NCI-H526 (cell line): Measurements from ENCODE around the gene TMEM204.
A peak's percentile ranks its signal among the peaks of the same experiment; 100 is the strongest.

Source experiments
- DNase-seq, 2 experiments: peaks; one replicate each; lab custom pipeline; 2025; lab: John Stamatoyannopoulos, UW

TMEM204 gene

DNA sequence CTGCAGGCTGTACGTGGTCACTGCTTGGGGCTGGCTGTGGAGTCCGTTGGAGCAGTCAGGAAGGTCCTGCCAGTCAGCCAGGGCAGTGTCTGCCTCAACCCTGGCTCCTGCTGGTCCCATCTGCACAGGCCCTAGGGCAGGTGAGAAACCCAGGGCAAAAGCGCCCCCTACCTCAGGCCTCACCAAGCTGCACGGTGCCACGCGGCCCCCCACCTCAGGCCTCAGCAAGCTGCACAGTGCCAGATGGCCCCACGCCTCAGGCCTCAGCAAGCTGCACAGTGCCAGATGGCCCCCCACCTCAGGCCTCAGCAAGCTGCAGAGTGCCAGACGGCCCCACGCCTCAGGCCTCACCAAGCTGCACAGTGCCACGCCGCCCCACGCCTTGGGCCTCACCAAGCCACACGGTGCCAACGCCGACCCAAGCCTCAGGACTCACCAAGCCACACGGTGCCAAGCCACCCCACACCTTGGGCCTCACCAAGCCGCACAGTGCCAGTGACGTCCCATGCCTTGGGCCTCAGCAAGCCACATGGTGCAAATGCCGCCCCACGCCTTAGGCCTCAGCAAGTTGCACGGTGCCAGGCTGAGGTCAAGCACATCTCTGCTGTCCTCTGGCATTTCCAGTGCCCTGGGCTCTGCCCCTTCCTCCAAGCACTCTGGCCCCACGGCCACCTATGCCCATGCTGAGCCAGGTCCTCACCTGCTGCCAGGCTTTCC, 5.5 kb downstream of the TMEM204 start:
- DNase-seq = peak in 1 of 2 experiments; percentile 24

DNA sequence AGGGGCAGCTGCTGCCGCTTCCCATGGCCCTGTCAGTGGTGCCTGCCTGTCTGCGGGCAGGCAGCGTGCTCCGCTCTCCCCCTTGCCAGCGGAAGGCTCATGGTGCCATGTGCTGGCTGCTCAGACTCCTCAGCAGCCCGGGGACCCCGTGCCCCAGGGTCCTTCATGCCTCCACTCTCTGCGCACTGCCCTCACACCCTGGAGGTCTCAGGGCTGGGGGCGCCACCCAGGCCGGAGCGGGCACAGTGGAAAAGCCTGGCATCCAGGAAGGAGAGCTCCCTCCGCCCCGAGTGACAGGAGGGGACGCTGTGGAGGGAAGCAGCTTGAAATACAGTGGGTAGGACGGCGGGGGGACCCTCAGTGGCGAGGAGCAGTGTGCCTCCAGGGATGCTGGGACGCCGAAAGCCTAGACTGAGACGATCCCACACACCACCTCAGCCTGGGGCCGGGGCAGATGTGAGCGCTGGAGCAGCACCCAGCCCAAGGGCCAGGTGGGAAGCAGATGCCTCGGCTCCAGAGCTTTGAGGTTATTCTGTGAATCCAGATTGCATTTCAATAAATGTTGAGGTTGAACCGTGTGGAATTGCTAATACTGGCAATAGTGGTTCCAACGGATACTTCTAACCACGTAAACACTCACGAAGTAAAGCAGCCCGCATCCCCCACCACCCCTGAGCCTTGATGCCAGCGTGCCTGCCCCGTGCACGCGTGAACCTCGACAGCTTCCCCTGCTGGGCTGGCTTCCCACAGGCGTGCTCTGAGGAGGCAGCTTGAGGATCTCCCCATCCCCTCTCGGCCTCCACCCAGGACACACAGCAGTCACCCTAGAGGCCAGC, 6.5 kb downstream of the TMEM204 start:
- no peak for DNase-seq

DNA sequence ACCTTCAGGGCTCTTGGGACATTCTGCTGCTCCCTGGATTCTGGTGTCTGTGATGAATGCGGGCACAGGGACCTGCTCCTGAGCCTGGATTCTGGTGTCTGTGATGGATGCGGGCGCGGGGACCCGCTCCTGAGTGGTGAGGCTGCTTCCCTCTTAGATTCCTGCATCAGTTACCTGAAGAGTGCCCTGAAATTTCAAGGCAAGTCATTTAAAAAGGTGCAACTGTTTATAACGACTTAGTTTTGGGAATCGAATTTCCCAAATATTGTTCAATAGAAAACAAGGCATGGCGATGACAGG, 7.0 kb downstream of the TMEM204 start:
- no peak for DNase-seq

DNA sequence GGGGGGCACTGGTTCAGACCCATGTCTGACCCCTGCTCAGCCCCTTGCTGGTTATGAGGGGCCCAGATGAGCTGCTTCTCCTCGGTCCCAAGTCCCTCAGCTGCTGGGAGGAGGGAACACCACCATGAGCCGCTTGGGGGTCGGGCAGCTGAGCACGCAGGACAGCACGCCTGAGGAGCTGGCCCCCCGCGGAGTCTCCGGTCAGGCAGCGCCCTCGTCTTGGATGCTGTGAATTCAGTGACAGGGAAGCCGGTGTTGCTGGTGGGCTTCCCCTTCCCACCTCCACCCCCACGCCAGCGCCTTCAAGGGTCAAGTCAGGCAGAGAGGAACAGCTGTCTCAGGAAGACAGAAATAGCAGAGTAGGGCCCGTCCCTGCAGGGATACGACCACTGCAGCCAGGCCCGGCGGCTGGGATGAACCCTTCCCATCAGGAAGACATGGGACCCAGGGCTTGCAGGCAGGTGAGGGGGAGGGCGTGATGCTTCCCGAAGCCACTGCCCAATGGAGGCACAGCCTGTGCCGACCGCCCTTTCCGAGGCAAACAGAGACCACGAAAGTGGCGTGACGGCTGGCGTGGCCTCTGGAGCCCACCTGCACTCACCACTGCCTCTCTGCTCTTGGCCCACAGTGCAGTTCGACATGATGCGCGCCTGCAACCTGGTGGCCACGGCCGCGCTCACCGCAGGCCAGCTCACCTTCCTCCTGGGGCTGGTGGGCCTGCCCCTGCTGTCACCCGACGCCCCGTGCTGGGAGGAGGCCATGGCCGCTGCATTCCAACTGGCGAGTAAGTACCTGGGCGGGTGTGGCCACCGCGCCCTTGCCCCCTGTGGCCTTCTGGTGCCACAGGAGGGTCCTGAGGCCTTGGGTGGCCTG, 8.1 kb downstream of the TMEM204 start:
- no peak for DNase-seq

DNA sequence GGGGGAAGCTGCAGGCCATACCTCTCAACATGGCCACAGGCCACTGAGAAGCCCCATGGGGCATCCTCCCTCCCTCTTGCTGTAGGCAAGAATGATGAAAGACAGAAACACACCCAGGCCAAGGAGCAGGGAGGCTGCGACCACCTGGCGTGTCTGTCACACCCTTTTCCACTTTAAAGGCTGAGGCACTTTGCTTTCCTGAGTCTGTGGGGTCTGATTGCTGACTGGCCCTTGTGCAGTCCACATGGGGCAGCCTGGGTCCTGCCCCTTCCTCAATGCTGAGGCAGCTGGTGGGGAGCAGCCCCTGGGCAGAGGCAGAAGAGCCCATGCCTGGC, 8.7 kb downstream of the TMEM204 start:
- no peak for DNase-seq

DNA sequence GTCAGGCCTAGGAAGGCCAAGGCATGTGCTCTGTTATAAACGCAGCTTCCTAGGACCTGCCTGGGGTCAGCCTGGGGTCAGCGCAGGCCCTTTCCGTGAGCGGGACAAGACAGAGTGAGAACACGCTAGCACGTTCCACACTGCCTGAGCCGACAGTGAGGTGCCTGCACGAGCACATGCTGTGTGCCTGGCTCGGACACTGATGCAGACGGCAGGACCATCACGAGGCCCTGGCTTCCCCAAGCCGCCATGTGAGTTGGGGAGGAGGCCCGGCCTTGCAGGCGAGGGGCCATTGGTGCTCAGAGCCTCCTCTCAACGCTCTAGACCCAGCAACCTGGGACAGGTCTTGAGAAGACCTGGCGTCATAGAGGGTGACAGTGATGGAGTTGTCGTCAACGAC, 9.1 kb downstream of the TMEM204 start:
- no peak for DNase-seq

DNA sequence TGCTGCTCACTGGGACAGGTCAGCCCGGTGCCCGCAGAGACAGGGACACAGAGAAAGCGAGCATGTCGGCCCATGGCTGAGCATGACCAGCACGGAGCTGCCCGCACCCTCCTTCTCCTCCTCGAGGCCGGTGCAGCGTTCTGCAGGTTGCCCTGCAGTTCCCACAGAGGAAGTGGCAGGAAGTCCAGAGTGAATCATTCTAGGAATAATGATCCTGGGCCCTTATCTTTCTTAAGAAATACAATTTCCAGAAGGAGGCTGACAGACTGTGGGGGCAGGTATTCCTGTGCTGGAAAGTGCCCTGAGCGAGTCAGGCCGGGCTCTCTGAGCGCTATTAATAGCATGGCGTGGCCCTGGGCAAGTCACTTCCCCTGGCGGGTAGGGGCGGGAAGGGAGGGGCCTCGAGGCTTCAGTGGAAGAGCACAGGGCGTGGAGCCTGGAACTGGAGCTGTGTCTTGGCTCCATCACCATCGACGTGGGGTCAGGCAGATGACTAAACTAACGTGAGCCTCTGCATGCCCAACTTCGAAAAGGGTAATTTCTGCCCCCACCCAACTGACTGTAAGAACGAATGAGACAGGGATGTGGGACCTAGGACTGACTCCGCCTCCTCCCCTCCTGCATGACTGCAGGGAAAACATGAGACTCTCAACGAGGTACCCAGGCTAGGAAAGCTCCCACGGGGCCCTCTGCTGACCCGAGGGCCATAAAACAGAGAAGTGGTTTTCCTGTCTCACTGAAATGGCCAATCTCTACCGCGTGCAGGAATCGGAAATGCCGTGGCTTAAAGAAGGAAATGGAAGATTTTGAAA, 9.8 kb downstream of the TMEM204 start:
- peak in 1 of 2 experiments; percentile 15 for DNase-seq

DNA sequence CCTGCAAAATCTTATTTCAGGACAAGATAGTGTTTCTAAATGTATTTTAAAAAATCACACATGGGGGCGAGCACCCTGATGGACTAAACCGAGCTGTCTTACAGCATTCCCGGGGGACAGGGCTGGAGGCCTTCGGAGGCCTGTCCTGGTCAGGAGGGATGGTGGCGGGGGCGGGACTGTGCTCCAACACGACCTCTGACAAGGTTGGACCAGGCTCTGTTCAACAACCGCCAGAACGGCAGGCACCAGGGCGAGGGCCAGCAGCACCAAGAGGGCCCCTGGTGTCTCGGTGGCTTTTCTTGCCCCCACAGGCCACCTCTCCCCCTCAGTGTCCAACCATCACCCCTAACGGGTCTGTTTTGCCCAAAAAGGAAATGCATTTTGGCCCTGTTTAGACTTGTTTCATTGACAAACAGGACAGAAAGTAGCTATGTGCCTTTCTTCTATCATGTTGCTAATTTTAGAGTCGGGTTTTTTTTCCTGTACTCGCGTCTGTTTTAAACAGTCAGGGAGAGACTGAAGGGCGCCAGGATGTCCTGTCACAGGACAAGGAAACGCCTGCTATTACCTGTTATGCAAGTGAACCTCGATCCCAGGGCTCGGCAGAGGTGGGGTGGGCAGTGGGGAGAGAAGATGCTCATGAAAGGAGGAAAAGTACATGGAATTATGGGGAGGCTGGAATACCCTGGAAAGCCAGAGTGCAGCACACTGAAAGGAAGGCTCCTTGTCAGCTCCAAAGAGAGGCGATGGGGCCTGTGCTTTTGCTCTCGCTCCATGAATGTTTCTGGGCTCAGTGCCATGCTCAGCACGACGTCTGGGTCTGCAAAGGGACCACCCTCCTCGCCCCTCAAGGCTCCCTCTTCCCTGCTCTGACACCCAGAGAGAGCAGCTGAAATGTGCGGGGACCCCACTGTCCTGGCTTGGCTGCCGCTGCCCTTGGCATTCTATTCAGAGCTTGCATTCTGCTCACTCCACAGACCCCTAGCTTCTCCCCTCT, 11.9 kb downstream of the TMEM204 start:
- no peak for DNase-seq

DNA sequence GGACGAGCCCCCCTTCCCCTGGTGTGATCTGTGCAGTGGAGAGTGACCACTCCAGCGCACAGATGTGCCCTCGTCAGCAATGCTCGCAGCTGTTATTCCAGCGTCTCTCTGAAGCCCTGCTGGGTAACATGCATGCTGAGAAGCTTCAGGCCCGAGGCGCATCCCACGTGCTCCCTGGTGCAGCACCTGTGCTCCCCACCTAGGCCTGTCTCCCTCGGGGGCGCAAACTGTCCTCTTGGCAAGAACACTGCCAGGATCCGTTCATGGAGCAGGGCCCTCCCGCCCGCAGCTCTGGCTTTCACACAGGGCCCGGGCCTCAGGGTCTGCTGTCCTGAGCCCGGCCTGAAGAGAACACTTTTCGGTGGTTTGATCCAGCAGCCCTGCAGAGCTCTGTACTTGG, 13.0 kb downstream of the TMEM204 start:
- DNase-seq = no peak

DNA sequence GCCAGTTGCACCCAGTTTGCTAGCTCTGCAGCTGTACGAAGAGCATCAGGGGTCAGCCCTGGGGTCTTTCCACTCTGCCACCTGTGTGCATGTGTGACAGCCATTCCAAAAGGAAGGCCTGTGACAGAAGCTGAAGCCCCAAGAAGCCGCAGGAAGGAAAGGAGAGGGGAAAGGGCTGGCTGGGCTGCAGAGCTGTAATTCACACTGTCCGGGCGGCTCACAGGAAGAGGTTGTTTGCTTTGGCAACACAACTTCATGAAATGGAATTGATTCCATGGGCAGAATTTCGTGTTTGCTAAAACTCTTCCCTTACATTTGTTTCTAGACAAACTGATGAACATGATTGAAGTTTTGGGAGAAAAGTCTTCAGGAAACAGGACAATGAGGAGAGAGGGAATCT, 14.8 kb downstream of the TMEM204 start:
- DNase-seq = no peak

DNA sequence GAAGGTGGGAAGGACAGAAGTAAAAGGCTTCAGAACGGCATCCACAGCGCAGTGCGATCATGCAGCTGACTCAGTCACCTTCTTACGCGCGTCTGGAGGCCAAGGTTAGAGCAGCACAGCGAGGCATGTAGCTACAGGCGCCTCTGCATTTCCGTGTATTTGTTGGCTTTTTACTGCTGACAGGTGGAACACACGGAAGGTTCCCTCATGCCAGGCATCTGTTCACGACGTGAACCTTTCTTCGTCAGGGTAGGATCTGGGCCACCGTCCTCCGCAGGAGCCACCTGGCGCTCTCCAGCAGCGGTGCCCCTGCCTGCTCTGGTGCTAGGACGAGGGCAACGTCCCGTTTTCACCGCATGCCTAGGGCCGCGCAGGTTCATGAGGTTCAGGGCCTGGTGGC, 15.3 kb downstream of the TMEM204 start:
- no peak for DNase-seq

DNA sequence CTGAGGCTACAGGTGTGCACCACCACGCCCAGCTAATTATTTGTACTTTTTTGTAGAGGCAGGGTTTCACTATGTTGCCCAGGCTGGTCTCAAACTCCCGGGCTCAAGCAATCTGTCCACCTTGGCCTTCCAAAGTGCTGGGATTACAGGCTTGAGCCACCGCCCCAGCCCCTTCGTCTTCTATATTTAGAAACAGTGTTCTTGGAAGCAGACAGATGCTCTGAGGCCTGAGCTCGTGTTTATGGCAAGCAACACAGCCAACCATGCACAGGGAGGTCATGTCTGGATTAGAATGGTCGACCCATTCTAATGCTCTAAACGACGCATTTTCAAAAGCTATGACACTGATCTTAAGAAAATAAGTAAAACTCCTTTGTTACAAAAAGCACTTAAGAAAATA, 16.6 kb downstream of the TMEM204 start:
- DNase-seq = no peak

DNA sequence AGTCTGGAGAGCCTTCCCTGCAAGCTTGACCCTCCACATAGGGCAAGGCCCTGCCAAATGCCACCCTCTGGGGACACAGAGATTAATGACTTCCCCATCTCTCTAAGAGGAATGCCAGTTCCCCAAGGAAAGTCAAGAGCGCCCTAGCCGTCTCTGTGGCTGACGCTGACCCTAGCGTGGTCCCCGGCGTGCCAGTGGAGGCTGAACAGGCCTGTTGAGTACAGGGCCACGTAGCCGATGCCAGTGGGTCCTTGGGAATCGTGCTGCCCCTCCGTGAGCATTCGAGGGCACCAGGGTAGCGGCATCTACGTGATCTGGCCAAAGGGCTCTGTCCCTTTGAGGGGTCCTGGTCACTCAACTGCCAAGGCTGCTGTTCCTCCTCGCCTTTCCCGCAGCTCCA, 17.2 kb downstream of the TMEM204 start:
- no peak for DNase-seq

DNA sequence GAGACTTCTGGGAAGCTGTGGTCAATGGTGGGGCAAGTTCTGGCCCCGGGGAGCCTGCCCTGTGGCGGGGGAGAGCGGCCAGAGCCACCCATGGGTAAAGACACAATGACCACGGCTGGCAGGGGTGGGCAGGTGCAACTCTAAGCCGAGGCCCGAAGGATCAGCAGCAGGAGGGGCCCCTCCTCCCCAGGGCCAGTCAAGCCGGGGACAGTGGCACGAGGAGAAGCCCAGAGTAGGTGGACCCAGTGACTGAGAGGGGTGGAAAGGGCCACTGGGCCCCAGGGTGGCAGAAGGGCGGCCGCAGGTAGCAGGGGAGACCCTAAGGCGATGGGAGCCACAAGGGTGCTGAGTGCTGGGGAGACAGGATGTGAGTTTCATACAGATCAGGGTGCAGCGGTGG, 17.7 kb downstream of the TMEM204 start:
- no peak for DNase-seq

DNA sequence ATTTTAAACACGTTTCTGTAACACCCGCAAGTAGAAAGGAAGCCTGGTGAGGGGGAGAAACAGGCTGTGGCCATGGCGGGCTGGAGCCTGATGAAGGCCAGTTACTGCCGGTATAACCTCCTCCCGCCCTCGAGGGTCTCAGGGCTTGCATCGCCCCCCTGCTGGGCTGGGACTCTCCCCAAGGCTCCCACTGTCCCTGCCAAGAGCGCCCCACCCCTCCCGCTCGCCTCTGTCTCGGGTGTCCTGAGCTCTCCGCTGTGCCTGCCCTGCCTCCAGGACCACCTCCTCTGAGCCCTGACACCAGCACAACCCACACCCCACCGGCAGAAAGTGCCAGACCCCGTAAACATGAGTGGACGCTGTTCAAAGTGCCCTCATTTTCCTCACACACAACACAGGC, 18.7 kb downstream of the TMEM204 start:
- no peak for DNase-seq

DNA sequence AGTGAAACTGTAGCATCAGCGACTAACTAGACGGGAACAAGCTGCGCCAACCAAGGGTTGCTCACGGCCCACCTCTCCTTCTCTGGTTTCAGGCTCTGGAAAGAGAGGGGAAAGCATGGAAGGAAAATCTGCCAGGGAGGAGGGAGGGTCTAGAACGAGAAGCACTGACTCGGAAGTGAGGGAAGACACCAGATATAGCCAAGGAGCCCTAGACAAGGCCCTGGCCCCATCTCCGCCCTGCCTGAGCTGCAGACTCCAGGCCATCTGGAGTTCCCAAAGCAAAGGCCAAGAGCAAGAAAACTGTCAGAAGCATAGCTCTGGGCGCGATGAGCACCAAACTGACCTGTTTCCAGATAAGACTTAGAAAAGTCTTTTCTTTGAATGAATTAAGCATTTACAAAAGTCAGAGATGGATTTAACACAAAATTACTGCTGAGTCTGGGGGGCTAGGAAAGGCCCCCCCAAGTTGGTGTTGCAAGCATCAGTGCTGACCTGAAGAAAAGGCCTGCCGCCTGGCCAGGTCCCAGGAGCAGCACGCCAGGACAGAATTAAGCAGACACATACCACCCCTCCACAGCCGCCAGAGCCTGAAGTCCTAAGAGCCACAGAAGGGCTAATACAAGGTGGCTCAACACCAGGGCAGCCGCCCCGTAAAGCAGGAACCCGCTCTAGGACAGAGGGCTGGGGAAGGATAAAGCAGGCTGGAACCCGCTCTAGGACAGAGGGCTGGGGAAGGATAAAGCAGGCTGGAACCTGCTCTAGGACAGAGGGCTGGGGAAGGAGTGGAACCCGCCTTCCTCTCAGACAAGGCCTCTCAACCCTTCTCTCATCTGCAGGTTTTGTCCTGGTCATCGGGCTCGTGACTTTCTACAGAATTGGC, 20.7 kb downstream of the TMEM204 start:
- DNase-seq = no peak

DNA sequence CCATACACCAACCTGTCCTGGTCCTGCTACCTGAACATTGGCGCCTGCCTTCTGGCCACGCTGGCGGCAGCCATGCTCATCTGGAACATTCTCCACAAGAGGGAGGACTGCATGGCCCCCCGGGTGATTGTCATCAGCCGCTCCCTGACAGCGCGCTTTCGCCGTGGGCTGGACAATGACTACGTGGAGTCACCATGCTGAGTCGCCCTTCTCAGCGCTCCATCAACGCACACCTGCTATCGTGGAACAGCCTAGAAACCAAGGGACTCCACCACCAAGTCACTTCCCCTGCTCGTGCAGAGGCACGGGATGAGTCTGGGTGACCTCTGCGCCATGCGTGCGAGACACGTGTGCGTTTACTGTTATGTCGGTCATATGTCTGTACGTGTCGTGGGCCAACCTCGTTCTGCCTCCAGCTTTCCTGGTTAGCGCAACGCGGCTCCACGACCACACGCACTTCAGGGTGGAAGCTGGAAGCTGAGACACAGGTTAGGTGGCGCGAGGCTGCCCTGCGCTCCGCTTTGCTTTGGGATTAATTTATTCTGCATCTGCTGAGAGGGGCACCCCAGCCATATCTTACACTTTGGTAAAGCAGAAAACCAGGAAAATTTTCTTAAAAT, 21.5 kb downstream of the TMEM204 start:
- DNase-seq = no peak

DNA sequence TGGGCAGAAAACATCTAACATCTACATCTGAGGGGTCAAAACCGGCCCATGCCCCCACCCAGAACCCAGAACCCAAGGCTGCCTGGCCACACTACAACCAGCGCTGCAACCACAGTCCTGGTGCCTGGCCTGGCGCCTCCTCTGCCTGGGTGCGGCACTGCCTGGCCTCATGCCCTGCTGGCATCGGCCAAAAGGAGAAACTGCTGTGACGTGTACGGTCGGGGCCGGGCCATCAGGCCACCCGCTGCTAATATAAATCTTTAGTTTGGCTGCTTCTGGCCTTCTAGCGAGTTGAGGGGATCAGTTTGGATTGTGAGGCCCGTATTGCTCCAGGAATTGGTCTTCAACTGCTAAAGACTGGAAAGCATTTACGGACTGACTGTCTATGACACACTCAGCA, 22.8 kb downstream of the TMEM204 start:
- no peak for DNase-seq

DNA sequence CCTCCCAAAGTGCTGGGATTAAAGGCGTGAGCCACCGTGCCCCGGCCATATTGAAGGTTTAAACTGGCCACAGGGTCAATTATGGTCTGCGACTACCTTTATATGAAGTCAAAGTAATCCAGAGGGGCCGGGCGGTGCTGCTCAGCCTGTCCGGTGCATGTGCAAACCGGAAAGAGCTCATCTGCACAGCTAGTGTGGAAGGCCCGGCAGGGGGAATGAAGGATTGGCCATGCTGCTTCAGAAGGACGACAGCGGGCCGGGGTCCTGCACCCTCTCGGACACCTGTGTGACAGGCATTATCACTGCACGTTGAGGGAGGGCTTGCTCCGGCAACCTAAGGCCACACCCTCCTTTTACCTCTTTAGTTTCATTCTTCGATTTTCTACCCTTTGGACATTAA, 23.6 kb downstream of the TMEM204 start:
- no peak for DNase-seq
